ENCODE measurements around the gene HOXC5. TPM values are rescaled to one million over a fixed set of nuclear protein-coding genes. Genes with fewer than 3 reads are reported as not detected.

Gene HOXC5
- total RNA-seq, 4 donors from 2014 or later, result 0.58 to 2.2 (median 0.97) TPM; not detected in 1

- 60 to 61% methylated on average over 22 of the region's 22 CpGs for WGBS, 2 donors
- TF ChIP-seq POLR2A (IDR thresholded peaks at IDR 0.05), result no peak
- TF ChIP-seq CTCF (IDR thresholded peaks at IDR 0.05), result no peak
These were observed 20.3 kb downstream of the HOXC5 start for GRCh38 chr12:54053003-54053750.

GRCh38 chr12:54053751-54054741 is 21.2 kb downstream of the HOXC5 start, which contains the start of gene HOXC4:
TSS of gene HOXC4 (plus strand) at chr12:54053835. CDS start at chr12:54053923, 88 bp downstream.
- TF ChIP-seq CTCF (IDR thresholded peaks at IDR 0.05), result no peak
- TF ChIP-seq POLR2A (IDR thresholded peaks at IDR 0.05), result no peak
- no peak for DNase-seq (ENCODE audit: low spot score in 2 of 2)
- intact Hi-C loops (cut with DNase I; ENCODE audit: low total_unique reads), result no loop called here

More at GRCh38 chr12:54053003-54053750, 20.3 kb downstream of the HOXC5 start:
- H3K4me3 ChIP-seq (ENCODE audit: low read depth, poor library complexity, severe bottlenecking), result no peak overlapping the region
- DNase-seq (ENCODE audit: low spot score in 2 of 2), result no peak
- intact Hi-C loops (cut with DNase I; ENCODE audit: low total_unique reads), result no loop called here

GRCh38 chr12:54054742-54055194 is 21.9 kb downstream of the HOXC5 start:
- no peak for DNase-seq (ENCODE audit: low spot score in 2 of 2)
- 83% methylated on average over 24 of the region's 24 CpGs for WGBS, 2 donors
- intact Hi-C loops (cut with DNase I; ENCODE audit: low total_unique reads), result no loop called here
- TF ChIP-seq POLR2A (IDR thresholded peaks at IDR 0.05), result no peak
- no peak for TF ChIP-seq CTCF (IDR thresholded peaks at IDR 0.05)
- H3K4me3 ChIP-seq (ENCODE audit: low read depth, poor library complexity, severe bottlenecking), result no peak overlapping the region

More at GRCh38 chr12:54053751-54054741, 21.2 kb downstream of the HOXC5 start, which contains the start of gene HOXC4:
- 74 to 75% methylated on average over 52 of the region's 52 CpGs for WGBS, 2 donors
- H3K4me3 ChIP-seq (ENCODE audit: low read depth, poor library complexity, severe bottlenecking), result no peak within 1 kb of the TSS

GRCh38 chr12:54055552-54055951 is 22.7 kb downstream of the HOXC5 start:
- 89 to 93% methylated on average over 2 of the region's 2 CpGs for WGBS, 2 donors
- intact Hi-C loops (cut with DNase I; ENCODE audit: low total_unique reads), result no loop called here
- no peak overlapping the region for H3K4me3 ChIP-seq (ENCODE audit: low read depth, poor library complexity, severe bottlenecking)
- no peak for DNase-seq (ENCODE audit: low spot score in 2 of 2)
- TF ChIP-seq POLR2A (IDR thresholded peaks at IDR 0.05), result no peak
- TF ChIP-seq CTCF (IDR thresholded peaks at IDR 0.05), result no peak

- H3K4me3 ChIP-seq (ENCODE audit: low read depth, poor library complexity, severe bottlenecking), result no peak overlapping the region
- no peak for TF ChIP-seq CTCF (IDR thresholded peaks at IDR 0.05)
- no peak for TF ChIP-seq POLR2A (IDR thresholded peaks at IDR 0.05)
- intact Hi-C loops (cut with DNase I; ENCODE audit: low total_unique reads), result no loop called here
These were observed 23.3 kb downstream of the HOXC5 start for GRCh38 chr12:54056110-54056509.

More at GRCh38 chr12:54056110-54056509, 23.3 kb downstream of the HOXC5 start:
- no peak for DNase-seq (ENCODE audit: low spot score in 2 of 2)

All from lower leg skin (tissue), 4 donors.